IPS-NIHi7 (cell line): ENCODE data around the gene SLC26A1.

Experiments used
- DNase-seq: peaks from one replicate; pipeline ENCODE4 v3.0.0; 2012; ENCODE audit warnings: mixed read lengths; ENCODE audit errors: extremely low spot score

The SLC26A1 gene

GRCh38 chr4:1029529-1029928, 36.3 kb upstream of the SLC26A1 start:
- DNase-seq, result no peak

GRCh38 chr4:1028574-1029220, 35.5 kb upstream of the SLC26A1 start:
- no peak for DNase-seq

GRCh38 chr4:1027915-1028238, 34.7 kb upstream of the SLC26A1 start:
- DNase-seq, result no peak

- DNase-seq, result no peak
Observed at GRCh38 chr4:1027219-1027914, 34.2 kb upstream of the SLC26A1 start.

GRCh38 chr4:1026115-1026514, 32.9 kb upstream of the SLC26A1 start:
- DNase-seq, result peak; percentile 75

- no peak for DNase-seq
Observed at GRCh38 chr4:1024882-1025545, 31.8 kb upstream of the SLC26A1 start.

- no peak for DNase-seq
Observed at GRCh38 chr4:1023895-1024740, 30.9 kb upstream of the SLC26A1 start.

- DNase-seq, result no peak
Observed at GRCh38 chr4:1023075-1023640, 30.0 kb upstream of the SLC26A1 start.

- DNase-seq, result no peak
Observed at GRCh38 chr4:1022739-1023066, 29.5 kb upstream of the SLC26A1 start.

- DNase-seq, result no peak
Observed at GRCh38 chr4:1022051-1022738, 29.0 kb upstream of the SLC26A1 start.

- DNase-seq, result no peak
Observed at GRCh38 chr4:1021386-1022050, 28.3 kb upstream of the SLC26A1 start.

GRCh38 chr4:1019729-1020470, 26.7 kb upstream of the SLC26A1 start:
- peak; percentile 69 for DNase-seq

GRCh38 chr4:1019320-1019719, 26.1 kb upstream of the SLC26A1 start:
- no peak for DNase-seq

GRCh38 chr4:1018147-1019020, 25.2 kb upstream of the SLC26A1 start:
- no peak for DNase-seq

- no peak for DNase-seq
Observed at GRCh38 chr4:1017706-1018105, 24.5 kb upstream of the SLC26A1 start.

- DNase-seq, result no peak
Observed at GRCh38 chr4:1017211-1017610, 24.0 kb upstream of the SLC26A1 start.

GRCh38 chr4:1015746-1016145, 22.5 kb upstream of the SLC26A1 start:
- no peak for DNase-seq

GRCh38 chr4:1015179-1015578, 22.0 kb upstream of the SLC26A1 start:
- DNase-seq, result no peak
